Diencephalon (tissue), 1 donor: ENCODE measurements around the gene FABP6. TPM values are rescaled to one million over a fixed set of nuclear protein-coding genes. Genes with fewer than 3 reads are reported as not detected.

ENCODE experiments used
- total RNA-seq: library from RNA; depleted of rRNA; stranded (reverse); fragments of >200 nt; gene quantifications from one replicate; pipeline ENCODE4 v1.2.3, GENCODE V29; 2014

FABP6 gene, protein sequence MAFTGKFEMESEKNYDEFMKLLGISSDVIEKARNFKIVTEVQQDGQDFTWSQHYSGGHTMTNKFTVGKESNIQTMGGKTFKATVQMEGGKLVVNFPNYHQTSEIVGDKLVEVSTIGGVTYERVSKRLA
- total RNA-seq: 14.8 TPM

GRCh38 chr5:160229190-160229742 lies at the start of gene FABP6:
Gene FABP6, plus strand, starts transcription at chr5:160229506. Its CDS starts 52 bp downstream, at chr5:160229558.

Other genes with a start within 250 kb of the FABP6 start
- gene TTC1, start 220.4 kb upstream of the FABP6 start, total RNA-seq: 60.7 TPM
- 49.4 TPM for gene PWWP2A, start 110.1 kb upstream of the FABP6 start, total RNA-seq
- 2.5 TPM for gene CCNJL, start 83.1 kb downstream of the FABP6 start, total RNA-seq
- gene C1QTNF2, start 141.1 kb downstream of the FABP6 start, total RNA-seq: 2.5 TPM
- 28.6 TPM for gene FAM200C, start 170.5 kb downstream of the FABP6 start, total RNA-seq
- gene SLU7, start 189.6 kb downstream of the FABP6 start, total RNA-seq: 48.2 TPM
- 28.8 TPM for gene PTTG1, start 192.3 kb downstream of the FABP6 start, total RNA-seq